Tibial artery (tissue), 4 donors: ENCODE measurements around the gene C5orf47.

Experiments
- DNase-seq, 2 donors: peaks; one replicate each; pipeline ENCODE4 v3.0.0-alpha.2; 2019
- H3K27ac ChIP-seq, 2 donors: fragments of 200-600 bp; sonication (generic) in 1 of 2; 1 replicate in 1 of 2; 2 replicates in 1 of 2; pipeline ENCODE4 v1.5.1; 2018 to 2019; ENCODE audit warnings: mild to moderate bottlenecking in 1 of 2
- H3K27me3 ChIP-seq, 2 donors: fragments of 200-600 bp; sonication (generic) in 1 of 2; one replicate each; pipeline versions ENCODE4 v1.5.1 to v1.6.0; 2016 to 2019
- H3K36me3 ChIP-seq, 3 donors: fragments of 200-600 bp; sonication (generic) in 2 of 3; one replicate each; pipeline ENCODE4 v1.5.1; 2016 to 2019; ENCODE audit warnings: mild to moderate bottlenecking in 2 of 3
- H3K4me1 ChIP-seq, 4 donors: fragments of 200-600 bp; sonication (generic) in 2 of 4; 1 replicate in 3 of 4; 2 replicates in 1 of 4; pipeline ENCODE4 v1.5.1; 2016 to 2019
- H3K4me3 ChIP-seq, 2 donors: fragments of 200-600 bp; sonication (generic) in 1 of 2; 1 replicate in 1 of 2; 2 replicates in 1 of 2; pipeline ENCODE4 v1.5.1; 2018 to 2019; ENCODE audit warnings: mild to moderate bottlenecking in 2 of 2
- H3K9me3 ChIP-seq, 3 donors: fragments of 200-600 bp; sonication (generic) in 1 of 3; one replicate each; pipeline ENCODE4 v1.5.1; 2016 to 2019
- CTCF ChIP-seq, 2 experiments: fragments of 200-600 bp in 1 of 2; fragments of 450-650 bp in 1 of 2; IDR thresholded peaks; one replicate each; pipeline ENCODE4 v1.5.1; 2017 to 2019; ENCODE audit warnings: antibody characterized with exemption in 2 of 2, mild to moderate bottlenecking in 1 of 2, moderate library complexity in 1 of 2
- intact Hi-C: fragments of 100-400 bp; cut with DNase I; formaldehyde crosslinking; loops from one replicate; pipeline ENCODE4 v1.15.0; 2023; ENCODE audit warnings: low total_unique reads

Gene C5orf47

DNA sequence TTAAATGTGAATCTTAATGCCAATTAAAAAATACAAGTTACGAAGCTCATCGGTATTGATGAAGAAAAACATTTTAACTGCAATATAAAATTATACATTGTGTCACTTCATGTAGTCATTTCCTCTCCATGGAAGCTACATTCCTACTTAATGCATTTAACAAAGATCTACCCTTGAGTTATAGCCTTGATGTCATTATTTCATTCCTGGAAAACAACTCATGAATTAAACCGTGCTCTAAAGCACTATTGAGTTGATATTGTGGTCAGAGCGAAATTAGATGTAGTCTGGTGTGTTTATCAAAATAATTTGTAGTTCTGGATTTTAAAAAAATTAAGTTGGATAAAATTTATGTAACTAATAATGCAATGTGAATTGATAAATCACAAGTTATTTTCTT is 11.1 kb downstream of the C5orf47 start:
- no peak for TF ChIP-seq CTCF (IDR thresholded peaks at IDR 0.05)
- DNase-seq = no peak
- Histone ChIP-seq H3K4me1 (no peaks in the 10 kb centered on the region), H3K36me3 (no peaks in the 10 kb centered on the region), H3K27ac (no peak overlapping the region), H3K27me3 (peaks cover 0 to 13% of the 10 kb centered on the region in 2 donors), H3K9me3 (no peaks in the 10 kb centered on the region), H3K4me3 (no peak overlapping the region)
- intact Hi-C loops = no loop called here

DNA sequence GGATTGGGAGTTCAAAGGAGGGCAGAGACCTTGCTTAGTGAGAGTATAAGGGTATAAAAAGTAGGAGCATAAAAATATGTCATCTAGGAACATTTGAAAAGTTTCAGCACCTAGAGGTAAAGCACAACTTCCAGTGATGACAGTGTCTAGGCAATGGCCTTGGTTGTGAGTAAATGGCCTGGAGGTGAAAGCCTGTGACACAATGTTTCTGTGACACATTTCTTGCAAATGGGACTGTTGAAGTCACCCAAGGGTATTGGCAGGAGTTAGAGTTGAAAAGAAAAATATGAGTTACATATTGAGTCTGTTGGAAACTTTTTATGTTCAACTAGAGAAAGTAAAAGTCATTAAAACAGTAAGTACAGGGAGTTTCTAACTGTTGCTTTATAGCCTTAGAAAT is 14.8 kb downstream of the C5orf47 start:
- Histone ChIP-seq H3K9me3 (no peaks in the 10 kb centered on the region), H3K4me3 (no peak overlapping the region), H3K27ac (no peak overlapping the region), H3K27me3 (no peaks in the 10 kb centered on the region), H3K4me1 (no peaks in the 10 kb centered on the region), H3K36me3 (no peaks in the 10 kb centered on the region)
- TF ChIP-seq CTCF (IDR thresholded peaks at IDR 0.05) = no peak
- intact Hi-C loops = no loop called here
- DNase-seq = no peak

GRCh38 chr5:174008922-174009321 is 20.0 kb downstream of the C5orf47 start:
- no peak for TF ChIP-seq CTCF (IDR thresholded peaks at IDR 0.05)
- Histone ChIP-seq H3K4me1 (no peaks in the 10 kb centered on the region), H3K27ac (no peak overlapping the region), H3K36me3 (no peaks in the 10 kb centered on the region), H3K27me3 (no peaks in the 10 kb centered on the region), H3K4me3 (no peak overlapping the region), H3K9me3 (no peaks in the 10 kb centered on the region)
- no peak for DNase-seq
- intact Hi-C loops = no loop called here

DNA sequence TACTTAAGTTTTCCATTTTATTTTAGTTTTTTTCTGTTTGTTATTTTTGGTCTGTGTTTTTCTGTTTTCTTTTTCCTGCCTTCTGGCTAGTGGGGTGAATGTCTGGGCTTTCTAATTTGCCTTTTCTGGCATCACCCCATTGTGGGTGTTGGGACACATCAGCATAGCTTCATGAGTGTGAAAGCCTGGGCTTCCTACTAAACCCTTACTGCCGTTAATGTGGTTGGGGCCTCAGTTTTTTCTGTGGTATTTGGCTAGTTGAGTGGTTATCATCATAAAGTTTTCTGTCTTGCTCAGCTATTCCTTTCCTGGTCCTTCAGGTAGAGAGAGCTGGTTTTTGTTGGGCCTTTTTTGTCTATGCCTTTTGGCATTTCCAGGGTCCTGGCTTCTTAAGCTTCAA is 21.4 kb downstream of the C5orf47 start:
- Histone ChIP-seq H3K9me3 (no peaks in the 10 kb centered on the region), H3K4me1 (no peaks in the 10 kb centered on the region), H3K27ac (no peak overlapping the region), H3K36me3 (no peaks in the 10 kb centered on the region), H3K27me3 (no peaks in the 10 kb centered on the region), H3K4me3 (no peak overlapping the region)
- no peak for TF ChIP-seq CTCF (IDR thresholded peaks at IDR 0.05)
- no peak for DNase-seq
- intact Hi-C loops = no loop called here

GRCh38 chr5:174011441-174011840 is 22.5 kb downstream of the C5orf47 start:
- H3K27ac ChIP-seq = no peak overlapping the region
- no peaks in the 10 kb centered on the region for H3K4me1 ChIP-seq
- H3K27me3 ChIP-seq = no peaks in the 10 kb centered on the region
- no peak overlapping the region for H3K4me3 ChIP-seq
- no peaks in the 10 kb centered on the region for H3K9me3 ChIP-seq
- no peak for TF ChIP-seq CTCF (IDR thresholded peaks at IDR 0.05)
- intact Hi-C loops = no loop called here
- DNase-seq = no peak
- no peaks in the 10 kb centered on the region for H3K36me3 ChIP-seq
